GM18511 (cell line): ENCODE data around the gene MTOR.
"Not testable (repeated sequence)": the region's sequence is repeated elsewhere in the genome, so short reads cannot be mapped to it uniquely, and the experiment has no call there.

ENCODE experiments used
- ATAC-seq: cut with Tn5 transposase; IDR thresholded peaks from one replicate; pipeline ENCODE4 v1.9.1; 2021; ENCODE audit warnings: mild to moderate bottlenecking, moderate library complexity; ENCODE audit not compliant: unreplicated experiment

The MTOR gene

DNA sequence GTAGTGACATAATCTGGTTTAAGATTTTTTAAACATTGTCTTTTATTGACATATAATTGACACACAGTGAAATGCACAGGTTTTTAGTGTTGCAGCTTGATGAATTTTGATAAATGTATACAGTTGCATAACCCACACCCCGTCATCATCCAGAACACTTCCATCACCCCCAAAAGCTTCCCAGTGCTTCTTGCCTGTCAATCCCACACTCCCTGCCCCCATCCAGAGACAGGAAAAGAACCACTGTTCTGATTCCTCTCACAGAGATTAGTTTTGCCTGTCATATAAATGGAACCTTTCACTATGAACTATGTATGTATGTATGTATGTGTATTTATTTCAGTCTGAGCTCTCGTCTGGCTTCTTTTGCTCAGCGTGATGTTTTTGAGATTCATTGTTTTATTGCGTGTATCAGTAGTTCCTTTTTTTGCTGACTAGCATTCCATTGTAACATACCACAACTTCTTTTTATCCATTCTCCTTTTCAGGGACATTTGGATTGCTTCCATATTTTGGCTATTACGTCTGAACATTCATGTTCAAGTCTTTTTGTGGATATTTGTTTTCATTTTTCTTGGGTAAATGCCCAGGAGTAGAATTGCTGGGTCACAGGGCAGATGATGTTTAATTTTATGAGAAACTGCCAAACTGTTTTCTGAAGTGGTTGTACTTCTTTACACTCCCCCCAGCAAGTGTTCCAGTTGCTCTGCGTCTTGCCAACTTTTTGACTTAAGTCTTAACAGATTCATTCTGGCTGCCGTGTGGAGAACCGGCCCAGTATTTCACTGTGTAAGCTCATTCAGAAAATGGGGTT is 19.4 kb upstream of the MTOR start:
- no peak for ATAC-seq

DNA sequence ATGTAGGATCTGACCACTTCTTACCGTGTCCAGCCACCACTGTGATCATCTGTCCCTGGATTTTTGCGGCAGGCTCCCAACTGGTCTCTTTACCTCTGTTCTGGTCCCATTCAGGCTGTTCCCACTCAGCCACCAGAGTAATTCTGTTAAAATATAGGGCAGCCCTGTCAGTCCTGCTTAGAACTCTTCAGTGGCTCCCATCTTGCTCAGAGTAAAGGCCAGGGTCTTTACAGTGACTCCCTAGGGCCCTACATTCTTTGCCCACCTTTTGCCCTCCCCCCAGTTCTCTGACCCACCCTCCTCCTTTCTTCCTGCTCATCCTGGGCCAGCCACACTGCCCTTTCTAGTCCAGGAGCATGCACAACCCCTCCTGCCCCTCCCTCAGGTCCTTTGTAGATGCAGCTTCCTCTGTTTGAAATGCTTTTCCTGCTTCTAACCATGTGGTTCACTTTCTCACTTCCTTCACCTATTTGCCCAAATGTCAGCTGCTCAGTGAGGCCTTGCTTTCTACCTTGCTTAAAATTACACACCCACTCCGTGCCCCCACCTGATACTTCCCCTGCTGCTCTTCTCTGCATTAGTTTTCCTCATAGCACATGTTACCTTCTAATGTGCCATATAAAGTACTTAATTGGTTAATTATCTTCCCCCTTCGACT is 18.5 kb upstream of the MTOR start:
- peak; percentile 52 for ATAC-seq

DNA sequence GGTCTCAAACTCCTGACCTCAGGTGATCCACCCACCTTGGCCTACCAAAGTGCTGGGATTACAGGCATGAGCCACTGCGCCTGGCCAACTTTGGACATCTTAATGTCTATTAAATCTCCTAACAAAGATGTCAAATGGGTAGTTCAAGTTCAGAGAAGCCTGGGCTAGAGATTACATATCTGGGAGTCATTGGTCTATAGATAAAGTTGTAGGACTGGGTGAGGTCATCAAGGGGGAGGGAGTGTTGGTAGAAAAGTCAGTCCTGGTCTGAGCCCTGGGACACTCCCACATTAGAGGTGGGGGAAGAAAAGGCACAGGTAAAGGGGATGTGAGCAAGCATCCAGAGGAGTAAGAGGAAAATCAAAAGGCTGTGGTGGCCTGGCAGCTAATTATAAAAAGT is 17.3 kb upstream of the MTOR start:
- no peak for ATAC-seq

DNA sequence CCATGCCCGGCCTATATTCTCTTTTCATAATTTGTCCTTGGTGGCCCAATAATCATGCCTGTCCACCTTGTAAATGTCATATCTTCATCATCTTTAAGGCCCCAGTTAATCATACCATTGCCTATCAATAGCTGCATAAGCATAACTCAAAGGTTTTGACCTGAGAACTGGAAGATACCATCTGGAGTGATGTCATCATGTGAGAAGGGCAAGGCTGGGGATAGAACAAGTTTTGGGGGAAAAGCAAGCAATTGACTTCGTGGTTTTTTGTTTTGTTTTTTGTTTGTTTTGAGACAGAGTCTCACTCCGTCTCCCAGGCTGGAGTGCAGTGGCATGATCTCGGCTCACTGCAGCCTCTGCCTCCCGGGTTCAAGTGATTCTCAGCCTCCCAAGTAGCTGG is 16.8 kb upstream of the MTOR start:
- ATAC-seq, result no peak

DNA sequence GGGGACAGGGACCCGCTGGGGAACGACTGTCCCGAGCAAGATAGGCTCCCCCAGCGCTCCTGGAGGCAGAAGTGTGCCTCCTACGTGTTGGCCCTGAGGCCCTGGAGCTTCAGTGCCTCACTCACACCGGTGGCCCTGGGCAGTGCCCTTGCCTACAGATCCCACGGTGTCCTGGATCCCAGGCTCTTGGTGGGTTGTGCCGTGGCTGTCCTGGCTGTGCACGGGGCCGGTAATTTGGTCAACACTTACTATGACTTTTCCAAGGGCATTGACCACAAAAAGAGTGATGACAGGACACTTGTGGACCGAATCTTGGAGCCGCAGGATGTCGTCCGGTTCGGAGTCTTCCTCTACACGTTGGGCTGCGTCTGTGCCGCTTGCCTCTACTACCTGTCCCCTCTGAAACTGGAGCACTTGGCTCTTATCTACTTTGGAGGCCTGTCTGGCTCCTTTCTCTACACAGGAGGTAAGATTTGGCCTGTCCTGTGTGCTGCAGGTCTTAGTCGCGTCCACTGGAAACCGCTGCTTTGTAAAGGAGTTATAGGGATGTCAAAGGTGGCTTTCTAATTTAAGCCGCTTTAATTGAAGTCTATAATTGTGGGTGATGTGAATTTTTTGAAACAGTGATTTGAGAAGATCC is 11.4 kb upstream of the MTOR start:
- ATAC-seq, result peak; percentile 47

DNA sequence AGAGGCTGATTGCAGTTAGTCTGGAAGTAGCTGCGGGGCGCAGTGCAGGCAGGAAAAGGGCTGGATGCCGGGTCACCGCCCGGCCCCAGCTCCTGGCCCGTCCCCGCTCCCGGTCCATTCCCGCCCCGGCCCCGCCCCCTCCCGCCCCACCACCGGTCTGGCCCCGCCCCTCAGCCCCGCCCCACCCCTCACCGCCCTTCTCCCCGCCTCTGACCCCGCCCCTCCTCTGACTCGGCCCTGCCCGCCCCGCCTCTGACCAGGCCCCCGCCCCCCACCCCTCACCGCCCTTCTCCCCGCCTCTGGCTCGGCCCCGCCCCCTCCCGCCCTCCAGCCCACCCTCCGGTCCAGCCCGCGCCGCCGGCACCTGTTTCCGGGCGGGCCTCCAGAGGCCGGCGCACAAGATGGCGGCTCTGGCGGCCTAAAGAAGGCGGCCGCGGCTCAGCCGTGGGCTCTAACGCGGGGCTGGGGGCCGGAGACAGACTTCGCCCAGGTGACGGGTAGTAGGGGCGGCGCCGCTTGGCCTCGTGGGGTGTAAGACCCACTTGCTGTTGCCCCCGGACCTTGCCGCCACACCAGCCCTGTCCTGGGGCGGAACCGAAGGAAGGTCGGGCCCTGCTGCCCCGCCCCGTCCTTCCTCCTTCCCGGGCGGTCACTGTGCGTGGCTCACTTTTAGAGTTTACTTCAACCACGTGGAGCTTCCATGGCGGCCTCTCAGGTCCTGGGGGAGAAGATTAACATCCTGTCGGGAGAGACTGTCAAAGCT is 10.7 kb upstream of the MTOR start, which contains the start of gene UBIAD1:
Gene UBIAD1 (plus strand): TSS at position 367 of the 763 bp plus-strand sequence. CDS start 334 bp downstream, at position 701.
- ATAC-seq, result peak; percentile 85

DNA sequence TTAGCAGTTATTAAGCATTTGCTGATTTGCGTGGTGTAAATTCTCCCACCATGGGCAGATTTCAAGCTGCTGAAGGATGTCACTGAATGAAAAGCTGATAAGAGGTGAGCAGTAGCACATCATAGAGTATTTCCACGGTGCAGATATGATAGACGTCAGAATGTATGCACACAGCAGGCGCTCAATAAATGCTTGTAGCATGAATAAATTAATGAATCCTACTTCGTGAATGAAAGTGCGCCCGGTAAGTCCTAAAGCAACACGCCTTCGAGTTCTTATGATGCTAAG is 10.1 kb upstream of the MTOR start:
- no peak for ATAC-seq

DNA sequence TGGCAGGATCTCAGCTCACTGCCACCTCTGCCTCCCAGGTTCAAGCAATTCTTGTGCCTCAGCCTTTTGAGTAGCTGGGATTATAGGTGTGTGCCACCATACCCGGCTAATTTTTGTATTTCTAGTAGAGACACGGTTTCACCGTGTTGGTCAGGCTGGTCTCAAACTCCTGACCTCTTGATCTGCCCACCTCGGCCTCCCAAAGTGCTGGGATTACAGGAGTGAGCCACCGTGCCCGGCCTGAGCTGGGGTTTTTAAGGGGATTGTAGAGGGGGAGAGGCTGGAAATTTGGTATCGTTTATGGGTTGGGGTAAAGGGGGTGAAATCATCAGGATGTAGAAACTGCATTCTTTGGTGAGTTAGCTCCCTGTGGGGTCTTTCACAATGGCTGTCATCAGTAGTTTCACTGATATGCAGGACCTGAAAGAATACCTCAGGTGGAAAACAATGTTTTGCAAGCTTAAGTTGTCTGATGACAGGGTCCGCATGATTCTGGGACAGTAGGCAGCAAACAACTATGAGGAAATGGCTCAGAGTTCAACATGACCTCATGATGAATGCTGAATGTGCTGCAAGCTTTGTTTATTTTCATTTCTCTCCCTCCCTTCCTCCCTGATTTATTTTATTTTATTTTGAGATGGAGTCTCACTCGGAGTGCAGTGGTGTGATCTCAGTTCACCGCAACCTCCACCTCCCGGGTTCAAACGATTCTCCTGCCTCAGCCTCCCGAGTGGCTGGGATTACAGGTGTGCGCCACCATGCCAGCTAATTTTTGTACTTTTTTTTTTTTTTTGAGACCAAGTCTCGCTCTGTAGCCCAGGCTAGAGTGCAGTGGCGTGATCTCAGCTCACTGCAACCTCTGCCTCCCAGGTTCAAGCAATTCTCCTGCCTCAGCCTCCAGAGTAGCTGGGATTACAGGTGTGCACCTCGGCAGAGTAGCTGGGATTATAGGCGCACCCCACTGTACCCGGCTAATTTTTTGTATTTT is 5.3 kb upstream of the MTOR start:
- ATAC-seq, result not testable (repeated sequence)

DNA sequence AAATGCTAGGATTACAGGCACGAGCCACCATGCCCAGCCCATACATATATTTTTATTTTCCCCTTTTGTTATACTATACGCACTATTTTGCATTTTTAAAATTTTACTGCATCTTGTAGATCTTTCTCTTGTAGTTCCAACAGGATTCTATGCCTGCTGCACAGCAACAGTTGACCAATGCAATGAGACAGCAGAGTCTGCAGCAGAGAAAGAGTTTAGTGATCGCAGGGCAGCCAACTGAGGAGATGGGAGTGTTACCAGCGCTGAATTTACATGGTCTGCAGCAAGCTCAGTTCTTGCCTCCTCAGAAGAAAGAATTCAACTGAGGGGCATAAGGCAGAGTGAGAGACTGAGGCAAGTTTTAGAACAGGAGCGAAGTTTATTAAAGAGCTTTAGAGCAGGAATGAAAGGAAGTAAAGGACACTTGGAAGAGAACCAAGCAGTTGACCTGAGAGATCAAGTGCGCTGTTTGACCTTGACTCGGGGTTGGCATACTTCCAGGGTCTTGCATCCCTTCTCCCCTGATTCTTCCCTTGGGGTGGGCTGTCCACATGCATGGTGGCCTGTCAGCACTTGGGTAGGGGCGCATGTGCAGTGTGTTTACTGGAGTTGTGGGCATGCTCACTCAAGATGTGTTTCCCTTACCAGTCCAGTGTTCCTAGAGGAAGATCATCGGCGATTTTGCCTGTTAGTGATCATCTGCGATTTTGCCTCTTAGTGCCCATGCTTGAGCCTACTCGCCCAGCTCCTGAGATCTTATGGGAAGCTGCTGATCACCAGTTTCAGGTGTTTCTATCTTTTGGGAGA is 4.1 kb upstream of the MTOR start:
- ATAC-seq, result no peak

DNA sequence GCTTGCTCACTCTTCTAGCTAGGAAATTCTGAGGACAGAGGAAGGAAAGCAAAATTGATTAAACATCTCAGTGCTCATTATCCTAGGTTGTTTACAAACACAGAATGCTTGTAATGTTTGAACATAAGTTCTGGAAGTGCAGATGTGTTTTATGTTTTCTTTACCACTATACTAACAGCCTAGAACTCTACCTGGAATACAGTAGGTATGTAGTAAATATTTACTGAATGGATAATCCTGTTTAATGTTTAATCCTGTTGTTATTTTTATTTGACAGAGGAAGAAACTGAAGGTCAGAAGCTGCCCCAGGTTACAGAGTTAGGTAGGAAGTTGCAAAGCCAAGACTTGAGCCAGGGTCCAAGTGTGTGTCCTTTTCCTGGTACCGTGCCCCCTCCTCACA is 6.1 kb downstream of the MTOR start:
- no peak for ATAC-seq

DNA sequence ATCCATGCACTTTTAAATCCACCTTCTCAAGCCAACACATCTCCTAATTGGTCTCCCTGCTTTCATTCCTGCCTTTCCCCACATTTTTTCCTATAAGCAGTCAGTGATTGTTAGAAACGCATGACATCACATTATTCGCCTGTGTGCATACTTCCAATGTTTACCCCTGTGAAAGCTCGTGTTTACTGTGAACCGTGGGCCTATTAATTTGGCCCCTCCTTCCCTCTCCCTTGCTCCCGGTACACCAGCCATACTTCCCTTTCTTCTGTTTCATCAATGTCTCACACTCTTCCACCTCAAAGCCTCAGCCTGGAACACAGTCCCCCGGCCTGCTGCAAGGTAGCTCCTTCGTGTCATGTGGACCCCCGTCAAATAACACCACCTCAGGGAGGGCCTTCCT is 9.1 kb downstream of the MTOR start:
- ATAC-seq, result no peak

DNA sequence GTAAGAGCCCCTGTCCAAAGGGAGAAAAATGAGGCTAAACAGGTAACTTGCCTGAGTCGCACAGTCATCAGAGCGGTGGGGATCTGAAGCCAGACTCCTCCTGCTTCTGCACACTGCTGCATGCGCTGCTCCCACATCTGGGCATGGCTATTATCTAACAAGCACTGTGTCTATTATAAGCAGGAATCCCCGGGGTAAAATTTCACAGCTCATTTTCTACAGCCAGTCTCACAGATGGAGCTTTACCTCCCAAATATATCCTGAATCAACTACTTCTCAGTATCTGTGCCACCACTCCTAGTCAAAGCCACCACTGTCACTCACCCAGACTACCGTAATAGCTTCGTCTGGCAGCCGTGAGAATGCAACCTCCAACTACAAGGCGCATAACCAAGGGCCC is 9.8 kb downstream of the MTOR start:
- no peak for ATAC-seq

DNA sequence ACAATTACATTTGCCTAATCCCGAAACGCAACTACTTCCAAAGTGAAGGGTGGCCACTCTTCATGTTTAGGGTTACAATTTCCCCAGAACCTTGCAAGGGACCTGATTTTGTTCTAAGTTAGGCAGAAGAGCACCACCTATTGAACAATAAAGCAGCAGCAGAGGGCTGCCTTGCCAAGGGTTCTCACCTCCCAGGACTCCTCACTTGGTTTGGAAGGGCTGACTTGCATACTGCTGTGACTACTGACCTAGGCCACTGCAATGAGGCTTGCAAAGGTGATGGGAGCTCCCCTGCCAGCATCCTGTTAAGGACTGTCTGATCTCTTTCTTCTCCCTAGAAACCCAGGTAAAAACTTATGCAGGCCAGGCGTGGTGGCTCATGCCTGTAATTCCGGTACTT is 14.2 kb downstream of the MTOR start:
- ATAC-seq, result no peak

DNA sequence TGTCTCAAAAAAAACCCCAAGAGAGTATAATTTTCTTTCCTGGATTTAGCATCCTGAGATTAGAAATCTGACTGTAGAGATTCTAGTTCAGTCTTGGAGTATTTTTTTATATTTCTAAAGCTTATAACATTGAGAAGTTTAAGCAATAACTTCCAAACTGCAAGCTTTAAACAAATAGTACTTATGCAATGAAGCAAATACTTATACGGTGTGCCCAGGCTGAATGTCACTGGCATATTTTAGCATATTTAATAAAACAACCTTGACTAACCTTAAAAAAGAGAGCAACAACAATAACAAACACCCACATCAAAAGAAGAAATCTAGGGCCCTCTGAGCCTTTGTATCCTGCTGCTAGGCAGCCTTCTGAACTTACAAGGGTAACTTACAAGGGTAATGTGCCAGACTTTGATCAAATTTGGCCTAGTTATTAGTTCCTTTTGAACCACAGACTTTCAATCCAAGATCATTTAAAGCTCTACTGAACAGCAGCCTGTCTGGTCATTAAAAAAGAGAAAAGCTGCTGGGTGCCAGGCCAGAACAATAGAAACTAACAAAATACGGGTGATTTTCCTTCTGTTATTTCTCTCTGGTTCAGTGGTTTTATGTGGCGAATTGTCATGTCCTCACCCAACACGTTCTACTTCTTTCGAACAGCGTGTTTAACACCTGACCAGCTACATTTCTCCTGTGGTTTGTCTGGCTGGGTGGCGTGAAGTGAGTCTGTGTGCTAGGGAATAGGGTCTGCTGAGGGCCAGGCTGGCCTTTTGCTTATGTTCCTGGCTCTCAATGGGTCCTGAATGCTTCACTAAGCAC is 16.2 kb downstream of the MTOR start:
- no peak for ATAC-seq

DNA sequence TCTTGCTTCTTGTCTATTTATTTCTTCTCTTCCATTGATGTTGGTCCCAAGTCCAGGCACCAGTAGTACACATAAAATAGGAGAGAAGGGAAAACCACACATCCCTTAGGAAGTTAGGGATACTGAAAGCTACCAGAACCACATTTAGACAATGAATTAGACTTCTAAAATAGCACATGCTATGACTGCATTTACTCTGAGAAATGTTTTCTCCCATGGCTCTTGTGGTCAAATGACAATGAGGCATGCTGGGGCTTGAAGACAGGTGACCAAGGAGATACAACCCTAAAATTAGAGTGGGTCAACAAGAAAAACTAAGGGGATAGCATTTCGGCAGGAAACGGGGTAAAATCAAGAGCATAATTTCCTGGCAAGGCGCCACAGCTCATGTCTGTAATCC is 17.1 kb downstream of the MTOR start:
- no peak for ATAC-seq

DNA sequence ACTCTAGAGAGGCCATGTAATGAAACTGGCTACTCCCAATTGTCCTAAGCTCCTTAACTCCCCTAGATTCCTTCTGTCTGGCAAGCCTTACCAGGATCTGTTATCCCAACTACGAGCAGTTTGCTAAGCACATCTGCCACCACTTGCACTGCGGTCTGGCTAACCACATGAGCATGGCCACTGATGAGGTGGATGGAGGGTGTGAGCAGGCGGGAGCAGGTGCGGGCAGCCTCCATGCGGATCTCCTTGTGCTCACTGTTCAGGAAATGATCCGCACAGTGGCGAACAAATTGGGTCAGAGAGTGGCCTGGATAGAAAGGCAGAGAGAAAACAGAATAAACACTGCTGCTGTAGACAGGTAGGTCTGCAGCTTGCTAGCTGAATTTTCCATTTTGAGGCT is 24.0 kb downstream of the MTOR start:
- no peak for ATAC-seq

DNA sequence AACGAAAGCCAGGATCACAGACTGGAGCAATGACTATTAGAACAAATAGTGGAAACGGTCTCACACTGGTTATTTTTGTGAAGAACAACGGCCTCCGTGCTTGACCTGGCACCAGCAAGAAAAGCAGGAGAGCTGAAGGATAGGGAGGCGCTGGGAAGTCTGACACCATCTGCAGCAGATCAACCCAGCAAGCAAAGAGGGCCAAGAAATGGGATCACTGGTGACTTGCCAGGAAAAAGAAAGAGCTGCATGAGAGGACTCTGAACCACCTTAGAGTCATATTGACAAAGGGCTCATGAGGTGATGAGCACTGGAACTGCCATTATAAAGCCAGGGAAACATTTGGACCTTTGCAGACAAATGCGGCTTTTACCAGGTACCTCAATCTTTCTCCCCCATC is 25.0 kb downstream of the MTOR start:
- no peak for ATAC-seq

DNA sequence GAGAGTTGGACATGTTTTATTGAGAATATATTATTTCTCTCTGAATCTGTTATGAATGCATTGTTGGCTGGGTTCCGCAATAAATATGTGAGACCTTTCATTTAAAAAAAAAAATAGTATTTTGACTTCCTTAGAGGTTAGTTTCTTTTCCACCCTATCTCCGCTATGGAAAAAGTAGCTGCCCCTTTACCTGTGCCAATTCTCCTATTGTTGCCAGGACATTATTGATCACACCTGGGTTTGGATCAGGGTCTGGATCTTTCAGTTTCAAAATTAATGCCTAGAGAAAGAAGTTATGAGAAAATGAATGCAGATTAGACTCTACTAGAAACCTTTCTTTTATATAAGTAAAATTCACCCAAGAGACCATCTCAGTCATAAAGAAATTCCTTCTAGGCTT is 29.1 kb downstream of the MTOR start:
- ATAC-seq, result no peak

DNA sequence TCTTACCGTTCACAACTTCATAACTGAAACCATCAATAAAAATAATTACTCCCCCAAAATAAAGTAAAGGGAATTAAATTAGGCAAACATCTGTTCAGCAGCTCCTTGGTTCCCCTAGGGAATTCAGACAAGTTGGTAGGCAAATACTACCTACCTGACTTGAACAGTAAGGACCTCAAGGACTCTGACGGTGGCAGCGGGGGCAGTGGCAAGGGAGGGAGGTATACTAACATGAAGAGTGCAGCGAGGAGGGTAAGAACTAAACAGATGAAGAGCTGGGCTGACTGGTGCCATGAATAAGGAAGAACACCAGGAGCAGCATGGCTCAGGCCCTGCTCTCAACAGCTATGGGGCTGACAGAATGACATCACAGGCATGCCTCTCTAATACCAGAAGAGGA is 33.1 kb downstream of the MTOR start:
- no peak for ATAC-seq
